SJSA1 (cell line): Measurements from ENCODE around the gene URM1. TPM values are rescaled to one million over a fixed set of nuclear protein-coding genes. Genes with fewer than 3 reads are reported as not detected.
A peak's percentile ranks its signal among the peaks of the same experiment; 100 is the strongest.

Experiments
- DNase-seq, 2 experiments: peaks; one replicate each; pipeline ENCODE4 v3.0.0-alpha.2; 2015 to 2020; ENCODE audit warnings: low spot score in 2 of 2, low read depth in 1 of 2
- H3K27ac ChIP-seq: fragments of 250-450 bp; sonication (Bioruptor Pico); 2 replicates; pipeline ENCODE4 v1.5.1; 2020; ENCODE audit warnings: mild to moderate bottlenecking, moderate library complexity
- H3K27me3 ChIP-seq: fragments of 250-450 bp; sonication (Bioruptor Pico); replicated peaks from 2 replicates; pipeline ENCODE4 v1.5.1; 2020; ENCODE audit warnings: mild to moderate bottlenecking, moderate library complexity
- H3K36me3 ChIP-seq: fragments of 250-450 bp; sonication (Bioruptor Pico); 2 replicates; pipeline ENCODE4 v1.5.1; 2020; ENCODE audit warnings: mild to moderate bottlenecking
- H3K4me1 ChIP-seq: fragments of 250-450 bp; sonication (Bioruptor Pico); replicated peaks from 2 replicates; pipeline ENCODE4 v1.6.1; 2021; ENCODE audit warnings: mild to moderate bottlenecking
- H3K4me3 ChIP-seq: fragments of 250-450 bp; sonication (Bioruptor Pico); 2 replicates; pipeline ENCODE4 v1.5.1; 2020; ENCODE audit warnings: mild to moderate bottlenecking
- H3K9me3 ChIP-seq: fragments of 250-450 bp; sonication (Bioruptor Pico); replicated peaks from 2 replicates; pipeline ENCODE4 v1.5.1; 2020; ENCODE audit warnings: mild to moderate bottlenecking
- total RNA-seq: library from RNA; depleted of rRNA; stranded (reverse); fragments of >200 nt; shearing (Covaris generic); gene quantifications from 2 replicates; pipeline ENCODE4 v1.2.3, GENCODE V29; 2014

URM1 gene
- total RNA-seq, 1 experiment from 2014 or later, result 35.0 TPM

- Histone ChIP-seq H3K27ac (no peak overlapping the region), H3K36me3 (peaks cover 3% of the 10 kb centered on the region; the same call in 1 of the 2 replicates), H3K9me3 (no peaks in the 10 kb centered on the region), H3K4me1 (peaks cover 11% of the 10 kb centered on the region), H3K4me3 (no peak overlapping the region), H3K27me3 (peaks cover 6% of the 10 kb centered on the region; the same call in 1 of the 2 replicates)
- DNase-seq, result peak in 1 of 2 experiments; percentile 23
Measured at GRCh38 chr9:128394379-128395168, 23.4 kb downstream of the URM1 start.

DNA sequence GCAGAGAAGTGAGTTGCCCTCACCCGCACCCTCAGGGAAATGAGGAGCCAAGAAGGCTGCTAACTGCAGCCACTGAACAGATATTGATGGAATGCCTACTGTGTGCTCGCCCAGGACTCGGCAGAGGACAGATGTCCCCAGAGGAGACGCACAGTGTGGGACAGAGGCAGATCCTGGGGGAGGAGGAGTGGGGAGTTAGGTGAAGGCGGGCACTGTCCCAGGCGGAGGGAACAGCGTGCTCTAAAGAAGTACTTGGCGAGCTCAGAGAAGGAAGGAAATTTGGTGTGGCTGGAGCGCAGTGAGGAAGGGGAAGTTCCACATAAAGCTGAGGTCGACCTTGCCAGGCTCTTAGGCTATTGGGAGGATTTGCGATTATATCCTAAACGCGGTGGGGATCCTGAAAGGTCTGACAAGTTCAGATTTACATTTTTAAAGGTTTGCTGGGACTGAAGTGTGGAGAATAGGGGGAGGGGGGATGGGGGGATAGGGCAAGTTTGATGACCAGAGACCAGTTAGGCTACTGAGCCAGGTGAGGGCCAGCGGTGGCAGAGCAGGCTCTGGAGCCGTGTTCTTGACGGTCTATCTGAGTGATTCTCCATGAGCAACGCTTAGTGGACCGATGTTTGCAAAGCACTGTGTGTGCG is 25.9 kb downstream of the URM1 start:
- Histone ChIP-seq H3K4me1 (peaks cover 11% of the 10 kb centered on the region), H3K27ac (no peak overlapping the region), H3K4me3 (no peak overlapping the region), H3K36me3 (peaks cover 3% of the 10 kb centered on the region; the same call in 1 of the 2 replicates), H3K27me3 (peaks cover 6% of the 10 kb centered on the region; the same call in 1 of the 2 replicates), H3K9me3 (no peaks in the 10 kb centered on the region)
- DNase-seq, result no peak

DNA sequence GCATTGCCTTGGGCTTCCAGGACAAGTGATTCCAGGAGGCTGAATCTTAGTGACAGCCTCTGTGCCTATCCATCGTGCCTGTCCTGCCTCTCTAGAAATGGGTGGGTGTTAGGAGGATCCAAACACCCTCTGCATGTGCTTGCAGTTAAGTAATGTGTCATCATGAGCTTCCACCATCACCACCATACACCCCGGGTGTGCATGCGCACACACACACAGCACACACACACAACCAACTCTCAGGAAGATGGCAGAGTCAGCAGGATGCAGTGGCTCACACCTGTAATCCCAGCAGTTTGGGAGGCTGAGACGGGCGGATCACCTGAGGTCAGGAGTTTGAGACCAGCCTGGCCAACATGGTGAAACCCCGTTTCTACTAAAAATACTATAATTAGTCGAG is 26.7 kb downstream of the URM1 start:
- no peak for DNase-seq
- Histone ChIP-seq H3K36me3 (no peaks in the 10 kb centered on the region; the same call in 1 of the 2 replicates), H3K27ac (no peak overlapping the region), H3K27me3 (peaks cover 6% of the 10 kb centered on the region; the same call in 1 of the 2 replicates), H3K4me1 (peaks cover 11% of the 10 kb centered on the region), H3K4me3 (no peak overlapping the region), H3K9me3 (no peaks in the 10 kb centered on the region)

- H3K4me3 ChIP-seq, result no peak overlapping the region
- DNase-seq, result no peak
- no peaks in the 10 kb centered on the region for H3K36me3 ChIP-seq
- peaks cover under 1% of the 10 kb centered on the region; the same call in 1 of the 2 replicates for H3K4me1 ChIP-seq
- H3K27ac ChIP-seq, result no peak overlapping the region
- no peaks in the 10 kb centered on the region for H3K9me3 ChIP-seq
- H3K27me3 ChIP-seq, result peaks cover 6% of the 10 kb centered on the region; the same call in 1 of the 2 replicates
Measured at GRCh38 chr9:128399861-128400260, 28.7 kb downstream of the URM1 start.

DNA sequence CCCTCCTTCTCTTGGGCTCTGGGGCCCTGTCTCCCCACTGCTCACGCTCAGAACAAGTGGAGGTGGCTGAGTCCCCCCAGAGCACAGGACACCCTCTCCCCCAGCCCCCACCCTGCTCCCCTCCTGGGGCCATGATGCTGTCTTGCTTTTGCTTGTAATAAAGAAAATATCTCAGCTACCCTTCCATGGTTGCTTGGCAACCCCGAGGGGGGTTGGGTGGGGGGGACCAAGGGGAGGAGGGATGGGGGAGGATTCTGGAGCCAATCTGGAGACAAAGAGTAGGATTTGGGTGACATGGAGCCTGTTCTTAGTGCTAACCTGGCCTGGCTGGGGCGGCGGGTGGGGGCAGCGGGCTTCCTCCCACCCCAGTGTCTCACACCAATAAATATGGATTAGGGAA is 33.4 kb downstream of the URM1 start:
- Histone ChIP-seq H3K4me1 (0 out of 2 replicates have a peak, but pooled peaks cover 3% of the 10 kb centered on the region), H3K27me3 (no peaks in the 10 kb centered on the region), H3K4me3 (no peak overlapping the region), H3K9me3 (no peaks in the 10 kb centered on the region), H3K27ac (no peak overlapping the region), H3K36me3 (no peaks in the 10 kb centered on the region)
- DNase-seq, result no peak

- Histone ChIP-seq H3K36me3 (no peaks in the 10 kb centered on the region), H3K27me3 (no peaks in the 10 kb centered on the region), H3K4me3 (no peak overlapping the region), H3K4me1 (0 out of 2 replicates have a peak, but pooled peaks cover 3% of the 10 kb centered on the region), H3K9me3 (no peaks in the 10 kb centered on the region), H3K27ac (no peak overlapping the region)
- DNase-seq, result no peak
Measured at GRCh38 chr9:128405077-128405779, 34.1 kb downstream of the URM1 start.

DNA sequence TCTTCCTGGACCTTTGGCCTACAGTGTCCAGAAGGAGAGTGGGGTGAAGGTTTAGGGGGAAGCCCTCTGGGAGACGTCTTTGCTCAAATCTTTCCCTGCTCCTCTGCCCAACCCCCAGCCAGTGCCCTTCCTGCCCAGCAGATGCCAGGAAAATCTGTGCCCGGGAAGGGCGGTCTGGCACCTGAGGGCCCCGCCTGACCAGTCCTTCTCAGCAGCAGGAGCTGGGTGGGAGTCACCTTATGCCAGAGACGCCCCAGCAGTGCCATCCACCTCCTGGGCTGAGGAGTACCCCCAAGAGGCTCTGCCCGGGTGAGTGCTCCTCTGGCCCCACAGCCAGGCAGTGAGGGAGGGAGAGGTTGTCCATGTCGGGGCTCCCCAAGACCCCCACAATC is 34.6 kb downstream of the URM1 start:
- H3K9me3 ChIP-seq, result no peaks in the 10 kb centered on the region
- DNase-seq, result no peak
- no peaks in the 10 kb centered on the region for H3K36me3 ChIP-seq
- 0 out of 2 replicates have a peak, but pooled peaks cover 3% of the 10 kb centered on the region for H3K4me1 ChIP-seq
- H3K27ac ChIP-seq, result no peak overlapping the region
- H3K4me3 ChIP-seq, result no peak overlapping the region
- no peaks in the 10 kb centered on the region for H3K27me3 ChIP-seq

DNA sequence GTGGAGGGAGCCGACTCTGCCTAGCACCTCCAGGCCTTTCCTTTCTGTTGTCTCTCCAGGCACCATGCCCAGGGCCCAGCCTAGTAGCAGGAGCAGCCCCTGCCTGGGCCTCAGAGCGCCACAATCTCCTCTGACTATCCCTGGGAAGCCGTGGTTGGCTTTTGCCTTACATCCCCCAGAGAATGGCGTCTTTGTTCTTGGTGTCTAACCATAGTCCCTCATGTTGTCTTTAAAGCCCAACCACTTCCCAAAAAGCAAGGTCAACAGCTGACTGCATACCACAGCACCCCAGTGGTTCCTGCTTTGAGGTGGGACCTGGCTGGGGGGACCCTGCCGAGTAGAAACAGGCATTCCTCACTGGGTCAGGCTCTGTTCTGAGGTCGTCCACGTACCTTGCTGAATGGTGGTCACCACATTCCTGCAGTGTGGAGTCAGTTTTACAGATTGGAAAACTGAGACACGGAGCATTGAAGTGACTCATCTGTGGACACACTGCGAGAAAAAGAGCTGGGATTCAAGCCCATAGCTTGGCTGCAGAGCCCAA is 35.7 kb downstream of the URM1 start:
- no peak overlapping the region for H3K4me3 ChIP-seq
- 0 out of 2 replicates have a peak, but pooled peaks cover 3% of the 10 kb centered on the region for H3K4me1 ChIP-seq
- no peaks in the 10 kb centered on the region for H3K27me3 ChIP-seq
- H3K27ac ChIP-seq, result no peak overlapping the region
- H3K36me3 ChIP-seq, result no peaks in the 10 kb centered on the region
- H3K9me3 ChIP-seq, result no peaks in the 10 kb centered on the region
- no peak for DNase-seq

DNA sequence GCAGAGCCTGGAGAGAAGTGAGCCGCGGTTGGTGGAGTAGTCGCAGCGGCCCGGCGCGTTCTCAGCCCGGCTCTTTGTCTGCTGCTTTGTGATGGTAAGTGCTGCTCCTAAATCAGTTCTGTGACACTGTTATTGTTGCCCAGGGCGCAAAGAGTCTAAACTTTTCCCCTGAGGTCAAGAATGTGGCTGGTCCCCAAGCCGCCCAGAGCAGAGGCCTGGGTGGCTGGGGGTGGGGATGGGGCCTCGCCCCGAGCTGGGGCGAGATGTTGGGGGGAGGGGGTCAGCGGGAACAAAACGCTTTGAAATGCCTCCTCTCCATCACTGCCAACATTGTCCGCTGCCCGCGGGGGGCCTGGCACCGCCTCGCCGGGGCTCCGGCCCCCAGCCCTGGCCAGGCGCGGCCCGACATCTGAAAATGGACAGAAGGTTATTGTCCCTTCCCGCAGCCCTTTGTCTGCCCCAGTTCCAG is 37.8 kb downstream of the URM1 start:
- Histone ChIP-seq H3K36me3 (no peaks in the 10 kb centered on the region), H3K27ac (no peak overlapping the region), H3K27me3 (no peaks in the 10 kb centered on the region), H3K4me3 (no peak overlapping the region), H3K4me1 (0 out of 2 replicates have a peak, but pooled peaks cover 3% of the 10 kb centered on the region), H3K9me3 (no peaks in the 10 kb centered on the region)
- DNase-seq, result no peak

DNA sequence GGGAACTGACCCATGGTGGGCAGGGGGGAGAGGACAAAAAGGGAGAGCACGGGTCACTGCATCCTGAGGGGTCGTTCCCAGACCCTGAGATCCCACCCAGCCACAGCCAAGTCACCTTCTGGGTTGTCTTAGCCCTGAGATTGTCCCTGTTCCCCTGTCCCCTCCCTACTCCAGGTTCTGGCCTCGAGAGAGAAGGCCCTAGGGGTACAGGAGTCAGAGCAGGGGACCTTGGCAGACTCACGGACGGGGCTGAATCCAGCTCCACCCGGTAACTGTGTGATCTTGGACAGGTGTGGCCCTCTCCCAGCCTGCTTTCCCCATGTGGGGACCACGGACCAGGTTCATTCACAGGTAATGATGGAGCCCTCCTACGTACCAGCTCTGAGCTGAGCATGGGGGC is 38.3 kb downstream of the URM1 start:
- no peak for DNase-seq
- Histone ChIP-seq H3K4me3 (no peak overlapping the region), H3K36me3 (no peaks in the 10 kb centered on the region), H3K4me1 (0 out of 2 replicates have a peak, but pooled peaks cover 3% of the 10 kb centered on the region), H3K27ac (no peak overlapping the region), H3K9me3 (no peaks in the 10 kb centered on the region), H3K27me3 (no peaks in the 10 kb centered on the region)

DNA sequence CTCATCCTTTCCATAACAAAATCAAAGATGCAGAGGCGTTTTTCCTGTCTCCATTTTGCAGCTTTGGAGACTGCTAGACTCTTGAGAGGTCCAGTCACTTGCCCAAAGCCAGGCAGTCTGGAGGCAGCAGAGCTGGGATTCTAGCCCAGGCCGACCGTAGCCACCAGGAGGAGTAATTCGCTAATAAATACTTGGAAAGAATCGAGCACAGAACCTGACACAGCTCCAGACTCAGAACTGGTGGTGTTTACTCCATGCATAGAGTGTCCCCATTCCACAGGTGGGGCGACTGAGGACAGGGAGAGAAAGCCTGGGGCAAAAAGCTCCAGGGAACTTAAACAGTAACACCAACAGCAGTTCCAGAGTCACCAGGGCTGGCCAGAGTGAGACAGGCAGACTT is 38.8 kb downstream of the URM1 start:
- no peak overlapping the region for H3K4me3 ChIP-seq
- no peak for DNase-seq
- no peaks in the 10 kb centered on the region for H3K27me3 ChIP-seq
- no peak overlapping the region for H3K27ac ChIP-seq
- no peaks in the 10 kb centered on the region for H3K36me3 ChIP-seq
- H3K9me3 ChIP-seq, result no peaks in the 10 kb centered on the region
- 0 out of 2 replicates have a peak, but pooled peaks cover 3% of the 10 kb centered on the region for H3K4me1 ChIP-seq

DNA sequence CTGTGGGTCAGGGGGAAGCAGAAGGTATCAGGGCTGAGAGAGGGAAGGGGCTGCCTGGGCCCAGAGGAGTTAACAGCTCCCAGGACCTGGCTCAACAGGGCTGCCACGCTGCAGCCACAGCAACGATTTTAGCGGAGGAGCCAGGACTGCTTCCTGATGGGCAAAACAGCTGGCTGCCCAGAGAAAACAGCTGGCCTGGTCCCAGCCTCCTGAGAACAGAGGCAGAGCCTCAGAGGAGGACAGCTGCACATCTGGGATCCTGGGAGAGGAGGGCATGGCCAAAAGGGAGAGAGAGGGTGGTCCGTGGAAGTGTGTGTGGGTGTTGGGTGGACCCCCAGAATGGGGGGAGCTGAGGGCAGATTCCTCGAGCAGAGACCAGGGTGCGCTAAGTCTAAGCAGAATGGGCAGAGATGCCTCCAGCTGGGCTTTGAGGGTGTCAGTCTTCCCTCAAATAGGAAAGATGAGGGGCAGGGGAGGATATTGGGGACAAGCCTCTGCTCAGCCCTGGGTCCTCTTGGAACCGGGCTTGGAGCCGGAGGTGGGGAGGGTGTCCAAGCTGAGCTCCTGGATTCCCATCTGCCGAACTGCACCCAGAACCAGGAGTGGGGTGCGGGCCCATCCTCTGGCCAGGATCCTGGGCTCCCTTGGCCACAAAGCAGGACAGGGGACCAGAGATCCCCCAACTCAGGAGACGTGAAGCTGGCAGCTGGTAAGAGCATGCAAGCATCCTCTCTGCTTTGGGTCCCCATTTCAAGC is 40.4 kb downstream of the URM1 start:
- H3K27ac ChIP-seq, result no peak overlapping the region
- no peaks in the 10 kb centered on the region for H3K9me3 ChIP-seq
- H3K4me1 ChIP-seq, result 0 out of 2 replicates have a peak, but pooled peaks cover 3% of the 10 kb centered on the region
- no peak overlapping the region for H3K4me3 ChIP-seq
- no peak for DNase-seq
- no peaks in the 10 kb centered on the region for H3K36me3 ChIP-seq
- no peaks in the 10 kb centered on the region for H3K27me3 ChIP-seq
